ENCODE data around the gene SPTBN4. TPM values are rescaled to one million over a fixed set of nuclear protein-coding genes. Genes with fewer than 3 reads are reported as not detected.

SPTBN4 gene
- total and polyA plus RNA-seq, 2 donors (not counting 1 experiment from before 2014, with no cell fraction given) = 1.3 to 6.6 TPM

GRCh38 chr19:40503320-40503695 lies 36.5 kb downstream of the SPTBN4 start:
- no peak overlapping the region for H3K4me3 ChIP-seq (replicated peaks in 1 of 4; ENCODE audit: control extremely low read depth in 1 of 4, insufficient read depth in 1 of 4, low read depth in 3 of 4, low read length in 4 of 4)
- H3K79me2 ChIP-seq (ENCODE audit: control insufficient read depth, insufficient read depth, low read length) = no peaks in the 10 kb centered on the region
- TF ChIP-seq, protein P1, sequence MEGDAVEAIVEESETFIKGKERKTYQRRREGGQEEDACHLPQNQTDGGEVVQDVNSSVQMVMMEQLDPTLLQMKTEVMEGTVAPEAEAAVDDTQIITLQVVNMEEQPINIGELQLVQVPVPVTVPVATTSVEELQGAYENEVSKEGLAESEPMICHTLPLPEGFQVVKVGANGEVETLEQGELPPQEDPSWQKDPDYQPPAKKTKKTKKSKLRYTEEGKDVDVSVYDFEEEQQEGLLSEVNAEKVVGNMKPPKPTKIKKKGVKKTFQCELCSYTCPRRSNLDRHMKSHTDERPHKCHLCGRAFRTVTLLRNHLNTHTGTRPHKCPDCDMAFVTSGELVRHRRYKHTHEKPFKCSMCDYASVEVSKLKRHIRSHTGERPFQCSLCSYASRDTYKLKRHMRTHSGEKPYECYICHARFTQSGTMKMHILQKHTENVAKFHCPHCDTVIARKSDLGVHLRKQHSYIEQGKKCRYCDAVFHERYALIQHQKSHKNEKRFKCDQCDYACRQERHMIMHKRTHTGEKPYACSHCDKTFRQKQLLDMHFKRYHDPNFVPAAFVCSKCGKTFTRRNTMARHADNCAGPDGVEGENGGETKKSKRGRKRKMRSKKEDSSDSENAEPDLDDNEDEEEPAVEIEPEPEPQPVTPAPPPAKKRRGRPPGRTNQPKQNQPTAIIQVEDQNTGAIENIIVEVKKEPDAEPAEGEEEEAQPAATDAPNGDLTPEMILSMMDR (conservative IDR thresholded peaks at IDR 0.05 in 1 of 2, IDR thresholded peaks at IDR 0.05 in 1 of 2; ENCODE audit: low read depth in 1 of 2, low read length in 2 of 2) = no peak
- TF ChIP-seq EZH2 (IDR thresholded peaks at IDR 0.05; ENCODE audit: low read length, missing control alignments) = no peak
- no peak for DNase-seq (ENCODE audit: low read depth in 2 of 2)
- no peaks in the 10 kb centered on the region for H3K36me3 ChIP-seq (ENCODE audit: control insufficient read depth, insufficient read depth, low read length)
- H3K4me2 ChIP-seq (ENCODE audit: extremely low read depth, insufficient read depth, low read length) = no peak overlapping the region
- no peak overlapping the region for H3K27ac ChIP-seq (ENCODE audit: insufficient read depth, low read length)
- no peaks in the 10 kb centered on the region for H4K20me1 ChIP-seq (ENCODE audit: control insufficient read depth, extremely low read depth, insufficient read depth, low read length)
- H3K9ac ChIP-seq (ENCODE audit: insufficient read depth, low read length) = no peak overlapping the region
- peaks cover 3% of the 10 kb centered on the region for H3K27me3 ChIP-seq (ENCODE audit: control insufficient read depth, insufficient read depth, low read length)
- no peak overlapping the region for H2AFZ ChIP-seq (ENCODE audit: low read length)
- no peaks in the 10 kb centered on the region for H3K4me1 ChIP-seq (ENCODE audit: control insufficient read depth, extremely low read depth, insufficient read depth, low read length)
- no peaks in the 10 kb centered on the region for H3K9me3 ChIP-seq (ENCODE audit: control insufficient read depth, insufficient read depth, low read depth, low read length)

DNA sequence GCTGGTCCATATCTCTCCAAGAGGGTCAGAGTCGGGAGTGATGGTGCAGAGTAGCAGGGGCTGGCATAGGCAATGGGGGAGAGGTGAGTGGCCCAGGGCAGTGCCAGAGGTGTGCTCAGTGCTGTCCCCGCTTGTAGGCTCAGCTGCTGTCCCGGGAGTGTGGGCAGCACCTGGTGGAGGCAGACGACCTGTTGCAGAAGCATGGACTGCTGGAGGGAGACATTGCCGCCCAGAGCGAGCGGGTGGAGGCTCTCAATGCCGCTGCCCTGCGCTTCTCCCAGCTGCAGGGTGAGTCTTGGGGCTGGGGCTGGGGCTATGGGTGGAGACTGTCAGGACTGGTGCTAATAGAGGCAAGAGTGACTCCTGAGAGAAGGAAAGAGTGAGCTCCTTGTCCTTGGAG lies 39.3 kb downstream of the SPTBN4 start:
- H4K20me1 ChIP-seq (ENCODE audit: control insufficient read depth, extremely low read depth, insufficient read depth, low read length) = no peaks in the 10 kb centered on the region
- no peak overlapping the region for H2AFZ ChIP-seq (ENCODE audit: low read length)
- no peak for DNase-seq (ENCODE audit: low read depth in 2 of 2)

DNA sequence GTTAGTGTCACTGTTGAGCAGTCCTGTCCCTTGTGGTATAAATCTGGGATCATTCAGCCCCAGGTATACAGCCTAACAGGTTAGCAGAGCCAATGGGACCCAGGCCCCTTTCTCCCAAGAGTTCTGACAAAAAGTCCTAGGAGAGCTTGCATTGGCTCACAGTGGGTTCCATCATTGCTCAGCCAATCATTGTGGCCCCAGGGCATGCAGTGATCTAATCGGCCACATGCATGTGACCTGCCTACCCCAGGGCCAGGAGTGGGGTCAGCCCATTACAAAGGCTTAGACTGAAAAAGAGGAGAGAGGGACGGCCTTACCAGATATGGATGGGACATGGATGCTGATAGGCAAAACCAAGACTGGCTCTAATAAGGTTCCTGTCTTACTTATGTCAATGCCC lies 41.1 kb downstream of the SPTBN4 start:
- no peak for TF ChIP-seq EZH2 (IDR thresholded peaks at IDR 0.05; ENCODE audit: low read length, missing control alignments)
- TF ChIP-seq, protein P1 (conservative IDR thresholded peaks at IDR 0.05 in 1 of 2, IDR thresholded peaks at IDR 0.05 in 1 of 2; ENCODE audit: low read depth in 1 of 2, low read length in 2 of 2) = no peak
- DNase-seq (ENCODE audit: low read depth in 2 of 2) = no peak
- H2AFZ ChIP-seq (ENCODE audit: low read length) = no peak overlapping the region
- H3K9me3 ChIP-seq (ENCODE audit: control insufficient read depth, insufficient read depth, low read depth, low read length) = no peaks in the 10 kb centered on the region
- H3K36me3 ChIP-seq (ENCODE audit: control insufficient read depth, insufficient read depth, low read length) = no peaks in the 10 kb centered on the region
- H3K27me3 ChIP-seq (ENCODE audit: control insufficient read depth, insufficient read depth, low read length) = peaks cover 12% of the 10 kb centered on the region
- H3K27ac ChIP-seq (ENCODE audit: insufficient read depth, low read length) = no peak overlapping the region
- no peak overlapping the region for H3K4me3 ChIP-seq (replicated peaks in 1 of 4; ENCODE audit: control extremely low read depth in 1 of 4, insufficient read depth in 1 of 4, low read depth in 3 of 4, low read length in 4 of 4)
- no peaks in the 10 kb centered on the region for H4K20me1 ChIP-seq (ENCODE audit: control insufficient read depth, extremely low read depth, insufficient read depth, low read length)
- H3K9ac ChIP-seq (ENCODE audit: insufficient read depth, low read length) = no peak overlapping the region
- no peaks in the 10 kb centered on the region for H3K79me2 ChIP-seq (ENCODE audit: control insufficient read depth, insufficient read depth, low read length)
- H3K4me1 ChIP-seq (ENCODE audit: control insufficient read depth, extremely low read depth, insufficient read depth, low read length) = no peaks in the 10 kb centered on the region
- no peak overlapping the region for H3K4me2 ChIP-seq (ENCODE audit: extremely low read depth, insufficient read depth, low read length)

More for the DNA sequence above, 39.3 kb downstream of the SPTBN4 start:
- Histone ChIP-seq H3K9ac (ENCODE audit: insufficient read depth, low read length) (no peak overlapping the region), H3K9me3 (ENCODE audit: control insufficient read depth, insufficient read depth, low read depth, low read length) (no peaks in the 10 kb centered on the region), H3K4me2 (ENCODE audit: extremely low read depth, insufficient read depth, low read length) (no peak overlapping the region), H3K4me1 (ENCODE audit: control insufficient read depth, extremely low read depth, insufficient read depth, low read length) (no peaks in the 10 kb centered on the region), H3K36me3 (ENCODE audit: control insufficient read depth, insufficient read depth, low read length) (no peaks in the 10 kb centered on the region), H3K27ac (ENCODE audit: insufficient read depth, low read length) (no peak overlapping the region), H3K4me3 (replicated peaks in 1 of 4; ENCODE audit: control extremely low read depth in 1 of 4, insufficient read depth in 1 of 4, low read depth in 3 of 4, low read length in 4 of 4) (no peak overlapping the region), H3K27me3 (ENCODE audit: control insufficient read depth, insufficient read depth, low read length) (peaks cover 3% of the 10 kb centered on the region), H3K79me2 (ENCODE audit: control insufficient read depth, insufficient read depth, low read length) (no peaks in the 10 kb centered on the region)
- TF ChIP-seq, protein P1 (conservative IDR thresholded peaks at IDR 0.05 in 1 of 2, IDR thresholded peaks at IDR 0.05 in 1 of 2; ENCODE audit: low read depth in 1 of 2, low read length in 2 of 2) = no peak
- TF ChIP-seq EZH2 (IDR thresholded peaks at IDR 0.05; ENCODE audit: low read length, missing control alignments) = no peak

Data from fibroblast of lung (primary cell).